Measurements from ENCODE around the gene TIMP1. TPM values are rescaled to one million over a fixed set of nuclear protein-coding genes. Genes with fewer than 3 reads are reported as not detected.
A peak's percentile ranks its signal among the peaks of the same experiment; 100 is the strongest.

Gene TIMP1
- total RNA-seq, 1 donor: 331 TPM

- no peak for DNase-seq (ENCODE audit: low read depth)
- H3K4me3 ChIP-seq (ENCODE audit: low read depth, low read length): no peak overlapping the region
- TF ChIP-seq CTCF (IDR thresholded peaks at IDR 0.05; ENCODE audit: insufficient read depth, low read depth, low read length): no peak
Observed at GRCh38 chrX:47620303-47620685, 38.1 kb downstream of the TIMP1 start.

GRCh38 chrX:47621851-47622250 is 39.6 kb downstream of the TIMP1 start:
- no peak overlapping the region for H3K4me3 ChIP-seq (ENCODE audit: low read depth, low read length)
- no peak for DNase-seq (ENCODE audit: low read depth)
- TF ChIP-seq CTCF (IDR thresholded peaks at IDR 0.05; ENCODE audit: insufficient read depth, low read depth, low read length): no peak

- peak; percentile 82 for DNase-seq (ENCODE audit: low read depth)
- TF ChIP-seq CTCF (IDR thresholded peaks at IDR 0.05; ENCODE audit: insufficient read depth, low read depth, low read length): no peak
- peak overlapping the region; percentile 50 for H3K4me3 ChIP-seq (ENCODE audit: low read depth, low read length)
Observed at GRCh38 chrX:47623540-47624027, 41.3 kb downstream of the TIMP1 start.

- H3K4me3 ChIP-seq (ENCODE audit: low read depth, low read length): no peak overlapping the region
- DNase-seq (ENCODE audit: low read depth): no peak
- TF ChIP-seq CTCF (IDR thresholded peaks at IDR 0.05; ENCODE audit: insufficient read depth, low read depth, low read length): no peak
Observed at GRCh38 chrX:47625365-47625764, 43.1 kb downstream of the TIMP1 start.

- no peak overlapping the region for H3K4me3 ChIP-seq (ENCODE audit: low read depth, low read length)
- peak; percentile 15 for TF ChIP-seq CTCF (IDR thresholded peaks at IDR 0.05; ENCODE audit: insufficient read depth, low read depth, low read length)
- DNase-seq (ENCODE audit: low read depth): no peak
Observed at GRCh38 chrX:47628982-47629381, 46.7 kb downstream of the TIMP1 start.

GRCh38 chrX:47629419-47630200 is 47.4 kb downstream of the TIMP1 start, which contains the start of gene CFP:
TSS of gene CFP (minus strand) at chrX:47629930. CDS start at chrX:47629844, 86 bp downstream.
- H3K4me3 ChIP-seq (ENCODE audit: low read depth, low read length): no peak within 1 kb of the TSS
- no peak for TF ChIP-seq CTCF (IDR thresholded peaks at IDR 0.05; ENCODE audit: insufficient read depth, low read depth, low read length)

More at GRCh38 chrX:47629419-47630200, 47.4 kb downstream of the TIMP1 start, which contains the start of gene CFP:
- DNase-seq (ENCODE audit: low read depth): no peak
